C4-2B (cell line): ENCODE measurements around the gene CRTC3.

Experiments used
- CTCF ChIP-seq: fragments of 450-650 bp; conservative IDR thresholded peaks from 2 replicates; pipeline ENCODE4 v1.5.1; 2017; ENCODE audit warnings: mild to moderate bottlenecking
- ZFX ChIP-seq: fragments of 450-650 bp; IDR thresholded peaks from 2 replicates; pipeline ENCODE4 v1.6.1; 2017

DNA sequence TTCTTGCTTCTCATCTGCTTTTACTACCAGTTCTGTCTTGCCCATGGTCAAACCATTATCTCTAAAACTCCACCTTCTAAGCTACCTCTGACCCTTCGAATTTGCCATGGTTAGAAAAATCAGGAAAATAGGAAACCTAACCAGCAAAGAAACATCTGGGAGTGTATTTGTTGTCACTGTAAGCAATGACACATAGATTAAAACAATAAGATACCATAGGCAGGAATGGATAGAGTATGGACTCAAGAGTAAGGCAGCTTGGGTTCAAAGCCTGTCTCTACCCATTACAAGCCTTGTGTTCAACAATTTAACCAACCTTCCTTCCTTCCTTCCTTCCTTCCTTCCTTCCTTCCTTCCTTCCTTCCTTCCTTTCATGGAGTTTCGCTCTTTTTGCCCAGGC lies 34.9 kb downstream of the CRTC3 start:
- TF ChIP-seq CTCF (no peak), ZFX (no peak)
